HL-60/S4 treated with retinoic acid at 250 ng/mL for 4 days and 3 days (cell line): ENCODE measurements around the gene ATF4.

Source experiments
- in situ Hi-C: fragments of 300-500 bp; cut with MboI; formaldehyde crosslinking; loops from 2 replicates; pipeline ENCODE4 v1.7.0; 2022; ENCODE audit warnings: low sequenced_read_pairs

Gene ATF4

DNA sequence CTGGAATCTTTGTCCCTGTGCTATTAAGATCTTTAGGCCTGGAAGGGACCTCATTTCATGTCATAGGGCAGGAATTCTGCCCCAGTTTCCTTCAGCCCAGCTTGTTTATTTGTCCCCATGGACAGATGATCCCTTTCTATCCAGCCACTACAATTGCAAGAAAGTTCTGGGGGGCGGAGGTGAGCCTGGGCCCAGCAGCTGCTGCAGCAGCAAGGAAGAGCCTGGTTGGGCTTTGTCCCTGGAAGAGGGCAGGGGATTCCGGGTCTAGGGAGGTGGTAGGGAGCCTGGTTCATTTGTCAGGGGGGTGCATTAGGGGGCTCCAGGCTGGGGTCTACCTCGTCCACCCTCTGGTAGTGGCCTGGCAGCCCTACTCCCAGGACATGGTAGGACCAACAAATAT, 33.8 kb downstream of the ATF4 start:
- in situ Hi-C loops = no loop called here

DNA sequence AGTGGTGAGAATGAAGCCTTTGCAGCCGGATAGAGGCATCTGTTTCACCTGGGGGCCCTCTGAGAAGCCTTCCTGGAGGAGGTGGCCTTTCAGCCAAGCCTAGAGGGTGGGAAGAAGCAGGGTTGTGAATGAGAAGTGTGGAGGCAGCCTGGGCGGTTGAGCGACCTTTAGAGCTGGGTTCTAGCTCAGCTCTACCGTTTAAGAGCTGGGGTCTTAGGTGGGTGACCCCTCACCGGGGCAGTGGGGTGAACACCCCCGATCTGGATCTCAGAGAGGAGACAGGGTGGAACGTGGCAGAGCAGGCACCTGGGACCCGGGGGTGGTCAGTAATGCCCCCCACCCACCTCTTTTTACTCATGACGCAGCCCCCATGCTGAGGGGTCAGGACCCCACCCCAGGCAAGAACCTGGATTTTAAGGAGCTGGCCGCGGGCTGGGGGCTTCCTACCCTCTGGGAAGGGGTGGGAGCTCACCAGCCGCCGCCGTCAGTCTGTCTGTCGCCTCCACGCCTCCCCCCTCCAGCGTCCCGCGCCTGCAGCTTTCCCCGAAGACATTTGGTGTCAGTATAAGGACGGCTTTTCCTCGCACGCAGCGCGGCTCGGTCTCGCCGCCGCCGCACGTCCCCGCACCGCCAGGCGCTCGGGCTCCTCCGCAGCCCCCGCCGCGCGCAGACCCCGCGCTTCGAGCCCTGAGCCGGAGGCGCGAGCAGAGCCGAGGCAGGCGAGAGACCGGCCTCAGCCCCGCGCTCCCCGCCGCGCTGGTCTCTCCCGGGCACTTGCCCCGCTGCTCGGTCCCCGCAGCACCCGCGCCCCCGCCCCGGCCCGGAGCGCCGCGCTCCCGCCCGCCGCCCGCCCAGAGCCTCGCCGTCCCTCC, 36.8 kb downstream of the ATF4 start:
- in situ Hi-C loops = no loop called here

DNA sequence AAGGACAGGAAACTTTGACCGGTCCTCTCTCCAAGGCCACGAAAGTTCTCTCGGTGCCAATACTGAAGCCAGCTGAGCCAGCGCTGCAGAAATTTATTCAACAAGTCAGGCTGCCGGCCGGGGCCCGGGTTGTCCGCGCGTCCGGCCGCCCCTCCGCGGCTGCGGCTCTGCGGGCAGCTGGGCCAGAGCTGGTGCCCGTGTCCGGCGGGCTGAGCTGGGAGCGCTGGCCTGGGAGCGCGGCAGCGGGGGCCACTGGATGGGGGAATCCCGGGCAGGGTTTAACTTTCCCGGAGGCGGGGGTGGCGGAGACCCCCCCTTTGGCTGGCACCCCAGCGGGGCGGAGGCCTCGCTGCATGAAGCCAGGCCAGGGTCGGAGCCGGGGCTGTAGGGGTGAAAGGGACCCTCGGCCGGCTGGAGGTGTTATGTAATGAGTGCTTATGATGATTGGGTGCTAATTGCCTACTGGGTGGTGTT, 37.9 kb downstream of the ATF4 start:
- in situ Hi-C loops = no loop called here

DNA sequence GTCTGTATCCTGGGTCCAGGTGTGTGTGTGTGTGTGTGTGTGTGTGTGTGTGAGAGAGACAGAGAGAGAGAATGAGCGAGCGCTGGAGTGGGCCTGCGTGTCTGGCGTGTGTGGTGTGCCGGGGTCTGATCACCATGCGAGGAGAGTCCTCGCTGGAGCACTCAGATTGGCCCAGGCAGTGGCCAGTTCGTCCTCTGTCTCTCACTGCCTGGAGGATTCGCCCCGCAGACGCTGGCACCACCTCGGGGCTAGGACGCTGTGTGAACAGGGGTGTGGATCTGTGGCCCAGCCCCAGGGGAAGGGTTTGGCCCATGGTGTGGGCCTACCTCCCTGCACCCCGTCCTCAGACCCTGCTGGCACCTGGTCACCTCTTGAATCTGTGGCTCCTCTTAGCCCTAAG, 38.6 kb downstream of the ATF4 start:
- in situ Hi-C loops = no loop called here

DNA sequence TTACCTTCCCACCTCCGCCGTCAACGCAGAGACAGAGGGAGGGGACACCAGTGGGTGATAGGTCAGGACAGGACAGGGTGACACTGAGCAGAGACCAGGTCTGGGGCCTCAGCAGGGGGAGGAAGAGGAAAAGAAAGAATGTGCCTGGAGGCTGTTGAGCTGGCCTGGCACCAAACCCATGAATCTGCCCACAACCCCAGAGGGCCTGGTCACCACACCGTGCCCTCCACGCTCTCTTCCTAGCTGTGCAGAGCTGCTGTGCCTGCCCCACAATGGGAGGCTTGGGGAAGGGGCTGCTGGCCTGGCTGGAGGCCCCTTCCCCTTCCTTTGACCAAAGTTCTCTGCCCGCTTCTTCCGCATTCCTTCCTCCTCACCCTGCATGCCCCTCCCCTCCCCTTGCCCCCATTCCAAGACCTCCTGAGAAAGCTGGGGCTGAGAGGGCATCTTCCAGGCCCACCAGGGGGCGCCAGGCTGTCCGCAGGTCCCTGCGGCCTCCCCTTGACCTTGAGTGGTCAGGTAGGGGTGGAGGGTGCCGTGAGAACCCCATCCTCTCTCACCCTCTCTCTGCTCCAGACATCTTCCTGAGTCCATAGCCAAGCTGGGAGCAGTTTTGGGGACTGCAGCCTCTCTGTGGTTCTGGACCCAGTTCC, 39.2 kb downstream of the ATF4 start:
- in situ Hi-C loops = no loop called here

DNA sequence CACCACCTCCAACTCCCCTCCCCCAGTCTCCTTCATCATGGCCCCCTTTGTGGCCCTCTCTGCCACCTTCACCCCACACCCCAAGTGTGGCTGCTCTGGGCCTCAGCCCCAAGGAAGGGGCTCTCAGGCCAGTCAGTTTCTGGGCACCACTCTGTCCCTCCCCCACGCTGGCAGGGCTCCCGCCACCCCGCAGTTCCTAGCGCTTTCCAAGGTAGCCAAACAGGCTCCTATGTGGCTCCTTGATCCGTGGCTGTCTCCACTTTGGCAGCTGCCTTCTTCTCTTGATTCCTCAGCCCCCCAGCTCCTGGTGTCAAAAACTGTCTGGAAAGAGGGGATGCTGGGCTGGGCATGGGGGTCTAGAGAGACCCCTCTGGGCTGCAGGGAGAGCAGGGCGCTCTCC, 39.8 kb downstream of the ATF4 start:
- in situ Hi-C loops = no loop called here

DNA sequence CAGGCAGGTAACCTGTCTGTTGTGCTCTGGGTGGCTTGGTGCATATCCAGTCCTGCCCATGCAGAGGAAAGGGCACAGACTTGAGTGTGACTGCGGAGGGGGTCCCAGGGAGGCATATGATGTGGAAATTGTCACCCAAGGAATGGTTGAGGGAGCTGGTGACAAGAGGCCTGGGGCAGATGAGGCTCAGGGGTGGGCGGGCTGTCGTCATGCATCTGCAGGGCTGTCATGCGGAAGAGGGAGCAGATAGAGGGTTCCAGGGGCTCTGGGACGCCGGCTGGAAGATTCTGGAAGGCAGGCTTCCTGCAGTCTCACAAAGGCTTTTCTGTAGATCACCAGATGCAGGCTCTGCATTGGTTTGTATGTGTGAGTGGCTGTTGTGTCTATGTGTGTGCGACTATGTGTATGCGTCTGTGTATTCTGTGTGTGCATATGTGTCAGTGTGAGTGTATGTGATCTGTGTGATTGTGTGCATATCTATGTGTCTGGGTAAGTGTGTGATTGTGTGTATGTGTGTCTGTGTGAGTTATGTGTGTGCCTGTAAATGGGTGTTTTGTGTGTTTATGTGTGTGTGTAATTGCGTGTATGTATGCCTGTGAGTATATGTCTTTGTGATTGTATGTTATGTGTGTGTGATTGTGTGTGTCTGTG, 42.6 kb downstream of the ATF4 start:
- in situ Hi-C loops = no loop called here

DNA sequence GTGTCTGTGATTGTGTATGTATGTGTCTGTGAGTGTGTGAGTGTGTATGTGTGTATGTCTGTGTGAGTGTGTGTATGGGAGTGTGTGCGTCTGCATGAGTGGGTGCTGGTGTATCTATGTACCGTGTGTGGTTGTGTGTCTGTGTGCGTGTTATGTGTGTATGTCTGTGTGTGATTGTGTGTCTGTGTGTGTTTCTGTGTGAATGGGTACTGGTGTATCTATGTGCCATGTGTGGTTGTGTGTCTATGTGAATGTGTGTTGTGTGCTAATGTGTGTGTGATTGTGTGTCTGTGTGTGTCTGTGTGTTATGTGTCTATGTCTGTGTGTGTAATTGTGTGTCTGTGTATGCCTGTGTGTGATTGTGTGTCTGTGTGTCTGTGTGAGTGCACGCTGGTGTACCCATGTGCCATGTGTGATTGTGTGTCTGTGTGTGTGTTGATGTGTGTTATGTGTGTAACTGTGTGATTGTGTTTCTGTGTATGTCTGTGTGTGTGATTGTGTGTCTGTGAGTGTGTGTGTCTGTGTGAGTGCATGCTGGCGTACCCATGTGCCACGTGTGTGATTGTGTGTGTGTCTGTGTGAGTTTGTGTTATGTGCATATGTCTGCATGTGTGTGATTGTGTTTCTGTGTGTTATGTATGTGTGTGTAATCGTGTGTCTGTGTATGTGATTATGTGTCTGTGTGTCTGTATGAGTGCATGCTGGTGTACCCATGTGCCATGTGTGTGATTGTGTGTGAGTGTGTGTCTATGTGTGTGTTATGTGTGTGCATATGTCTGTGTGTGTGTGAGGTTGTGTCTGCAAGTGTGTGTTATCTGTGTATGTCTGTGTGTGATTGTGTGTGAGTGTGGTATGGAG, 43.4 kb downstream of the ATF4 start:
- in situ Hi-C loops = no loop called here

DNA sequence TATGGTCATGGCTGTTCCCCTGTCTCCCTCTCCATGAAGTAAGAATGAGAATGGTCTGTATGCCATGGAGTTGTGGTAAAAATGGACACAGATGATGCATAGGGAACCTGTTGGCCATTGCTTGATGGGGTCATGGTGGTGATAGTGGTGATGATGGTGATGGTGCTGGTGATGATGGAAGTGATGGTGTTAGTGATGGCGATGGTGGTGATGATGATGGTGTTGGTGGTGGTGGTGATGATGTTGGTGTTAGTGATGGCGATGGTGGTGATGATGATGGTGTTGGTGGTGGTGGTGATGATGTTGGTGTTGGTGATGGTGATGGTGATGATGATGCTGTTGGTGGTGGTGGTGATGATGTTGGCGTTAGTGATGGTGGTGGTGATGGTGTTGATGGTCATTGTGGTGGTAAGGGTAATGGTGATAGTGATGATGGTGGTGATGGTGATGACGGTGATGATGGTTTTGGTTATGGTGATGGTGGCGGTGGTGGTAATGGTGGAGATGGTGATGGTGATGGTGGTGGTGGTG, 45.1 kb downstream of the ATF4 start:
- in situ Hi-C loops = no loop called here

DNA sequence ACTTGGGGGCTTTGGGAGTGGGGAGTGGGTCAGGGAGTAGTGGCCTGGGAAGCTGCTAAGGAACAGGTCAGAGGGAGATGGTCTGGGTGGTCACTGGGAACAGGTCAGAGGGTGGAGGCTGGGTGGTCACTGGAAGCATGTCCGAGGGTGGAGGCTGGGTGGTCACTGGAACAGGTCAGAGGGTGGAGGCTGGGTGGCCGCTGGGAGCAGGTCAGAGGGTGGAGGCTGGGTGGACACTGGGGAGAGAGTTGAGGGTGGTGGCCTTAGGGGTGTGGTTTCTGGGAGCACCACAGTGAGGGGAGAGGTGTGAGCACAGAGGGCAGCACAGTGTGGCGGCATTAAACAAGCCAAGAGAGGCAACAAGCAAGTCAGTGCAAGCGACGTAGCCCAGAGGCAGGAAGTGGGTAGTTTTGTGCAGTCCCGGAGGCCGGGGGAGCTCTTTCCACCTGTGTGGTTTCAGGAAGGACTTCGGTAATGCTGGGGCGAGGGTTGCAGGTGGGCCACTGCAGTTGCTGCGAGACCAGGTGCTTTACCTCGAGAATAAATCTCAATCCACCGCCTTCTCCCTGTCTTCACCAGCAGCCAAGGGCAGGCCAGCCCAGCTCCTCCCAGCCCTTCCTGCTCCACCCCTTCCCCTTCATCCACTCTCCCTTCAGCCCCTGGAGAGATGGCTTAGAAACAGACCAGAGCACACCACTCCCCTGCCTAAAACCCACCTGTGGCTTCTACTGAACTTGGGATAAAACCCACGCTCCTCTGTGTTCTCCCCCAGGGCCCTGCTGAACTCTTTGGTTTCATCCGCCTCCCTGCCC, 47.0 kb downstream of the ATF4 start:
- in situ Hi-C loops = no loop called here

DNA sequence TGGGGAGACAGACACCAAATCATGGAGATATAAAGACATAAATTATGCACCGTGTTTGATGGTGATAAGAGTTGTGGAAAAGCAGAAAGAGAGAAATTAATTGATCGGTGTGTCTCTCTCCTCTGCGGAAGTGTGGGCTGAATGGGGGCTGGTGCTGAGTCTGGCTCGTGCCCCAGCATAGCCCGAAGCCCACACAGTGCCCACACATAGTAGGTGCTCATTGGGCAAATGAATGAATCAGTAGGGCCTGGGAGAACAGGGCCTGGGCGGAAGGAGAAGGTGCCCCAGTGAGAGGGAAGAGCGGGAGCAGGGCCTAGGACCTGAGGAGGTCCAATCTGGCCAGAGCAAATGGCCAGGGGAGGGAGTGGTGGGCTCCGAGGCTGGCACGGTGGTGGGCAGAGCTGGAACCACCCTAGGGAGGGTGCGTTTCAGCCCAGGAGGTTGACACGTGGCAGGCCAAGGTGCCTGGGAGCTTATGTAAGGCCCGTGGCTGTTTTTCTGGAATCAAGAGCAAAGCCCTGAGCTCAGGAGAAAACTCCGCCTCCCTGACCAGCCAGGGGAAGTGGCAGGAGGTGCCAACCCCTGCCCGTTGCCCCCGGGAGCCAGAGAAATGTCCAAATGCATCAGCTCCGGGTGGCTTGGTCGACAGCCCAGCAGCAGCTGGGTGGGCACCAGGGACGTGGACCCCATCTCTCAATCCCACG, 48.1 kb downstream of the ATF4 start:
- in situ Hi-C loops = no loop called here

DNA sequence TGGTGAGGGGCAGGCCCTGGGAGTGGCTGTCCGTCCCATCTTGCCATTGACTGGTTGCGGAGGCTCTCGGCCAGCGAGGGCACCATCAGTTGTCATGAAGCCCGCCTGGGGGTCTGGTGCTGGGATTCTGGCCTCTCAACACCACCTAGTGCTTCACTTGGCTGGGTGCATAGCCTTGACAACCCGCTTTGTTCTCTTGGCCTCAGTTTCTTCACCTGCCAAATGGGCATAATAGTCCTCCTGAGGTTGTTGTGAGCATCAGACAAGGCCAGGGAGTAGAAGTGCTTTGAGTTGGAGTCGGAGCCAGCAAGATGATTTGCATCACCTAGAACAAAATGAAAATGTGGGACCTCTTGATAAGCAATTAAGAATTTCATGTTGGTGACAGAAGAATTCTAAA, 48.7 kb downstream of the ATF4 start:
- in situ Hi-C loops = no loop called here

DNA sequence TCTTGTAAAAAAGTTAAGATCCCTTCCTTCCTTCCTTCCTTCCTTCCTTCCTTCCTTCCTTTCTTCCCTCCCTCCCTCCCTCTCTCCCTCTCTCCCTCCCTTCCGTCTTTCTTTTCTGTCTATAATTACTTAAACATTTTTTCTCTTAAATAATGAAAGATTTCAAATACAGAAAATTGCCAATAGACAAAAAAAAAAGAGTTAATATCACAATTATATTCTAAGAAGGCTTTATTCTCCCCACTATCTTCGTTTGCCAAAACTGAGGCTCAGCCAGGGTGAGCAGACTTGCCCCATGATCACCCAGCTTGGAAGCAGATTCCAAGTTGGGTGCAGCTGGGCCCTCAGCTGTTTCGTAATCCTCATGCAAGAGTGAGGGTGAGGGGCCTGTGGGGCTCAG, 49.9 kb downstream of the ATF4 start:
- in situ Hi-C loops = no loop called here

DNA sequence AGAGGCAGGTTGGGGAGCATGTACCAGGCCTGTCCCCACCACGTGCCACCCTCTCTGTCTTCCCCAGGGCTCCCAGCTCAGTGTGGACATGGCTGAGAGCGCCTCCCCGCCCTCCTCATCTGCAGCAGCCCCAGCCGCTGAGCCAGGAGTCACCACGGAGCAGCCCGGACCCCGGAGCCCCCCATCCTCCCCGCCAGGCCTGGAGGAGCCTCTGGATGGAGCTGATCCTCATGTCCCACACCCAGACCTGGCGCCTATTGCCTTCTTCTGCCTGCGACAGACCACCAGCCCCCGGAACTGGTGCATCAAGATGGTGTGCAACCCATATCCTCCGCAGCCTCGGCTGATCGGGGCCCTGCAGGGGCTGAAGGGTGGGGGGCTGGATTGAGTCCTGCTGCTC, 50.3 kb downstream of the ATF4 start, which contains the start of gene CACNA1I:
Gene CACNA1I (plus strand): TSS at position 89 of the 400 bp plus-strand sequence. CDS start 0 bp downstream, at position 89.
- in situ Hi-C loops = no loop called here

DNA sequence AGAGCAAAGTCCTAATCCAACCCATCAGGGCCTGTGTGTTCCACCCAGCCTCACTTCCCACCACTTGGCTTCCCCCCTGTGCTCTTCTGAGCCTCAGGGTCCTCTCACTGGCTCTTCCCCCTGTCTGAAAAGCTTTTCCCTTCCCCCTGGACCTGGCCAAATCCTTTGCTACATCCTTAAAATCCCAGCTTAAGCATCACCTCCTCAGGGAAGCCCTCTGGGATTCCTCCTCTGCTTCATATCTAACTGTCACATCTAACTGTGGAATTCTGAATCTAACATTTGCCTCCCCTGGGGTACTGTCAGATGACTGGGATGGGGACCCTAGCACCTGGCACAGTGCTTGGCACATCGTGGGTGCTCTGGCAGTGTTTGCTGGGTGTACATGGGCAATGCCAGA, 51.2 kb downstream of the ATF4 start:
- in situ Hi-C loops = no loop called here
